ENCODE data around the gene NAT8L. TPM values are rescaled to one million over a fixed set of nuclear protein-coding genes. Genes with fewer than 3 reads are reported as not detected.

The NAT8L gene
- total RNA-seq, 1 experiment from 2014 or later = 9.2 TPM

DNA sequence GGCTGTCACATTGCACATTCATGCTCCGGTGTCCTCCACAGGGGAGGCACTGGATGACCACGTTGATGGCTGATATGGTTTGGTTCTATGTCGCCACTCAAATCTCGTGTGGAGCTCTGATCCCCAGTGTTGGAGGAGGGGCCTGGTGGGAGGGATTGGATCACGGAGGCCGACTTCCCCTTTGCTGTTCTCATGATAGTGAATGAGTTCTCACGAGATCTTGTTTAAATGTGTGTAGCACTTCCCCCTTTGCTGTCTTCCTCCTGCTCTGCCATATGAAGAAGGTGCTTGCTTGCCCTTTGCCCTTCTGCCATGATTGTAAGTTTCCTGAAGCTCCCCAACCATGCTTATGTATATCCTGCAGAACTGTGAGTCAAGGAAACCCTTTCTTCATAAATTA is 22.3 kb upstream of the NAT8L start:
- Histone ChIP-seq H3K9me3 (ENCODE audit: control insufficient read depth in 1 of 2, insufficient read depth in 1 of 2, low read depth in 1 of 2, low read length in 2 of 2) (no peaks in the 10 kb centered on the region), H4K20me1 (ENCODE audit: insufficient read depth) (no peaks in the 10 kb centered on the region), H2AFZ (ENCODE audit: low read depth, low read length, poor library complexity, severe bottlenecking) (no peak overlapping the region), H3K4me3 (replicated peaks in 1 of 2; ENCODE audit: low read depth in 1 of 2, low read length in 2 of 2) (no peak overlapping the region), H3K27ac (ENCODE audit: low read depth, low read length) (no peak overlapping the region), H3K79me2 (ENCODE audit: insufficient read depth, low read length) (no peaks in the 10 kb centered on the region), H3K4me1 (ENCODE audit: control insufficient read depth in 1 of 2, insufficient read depth in 2 of 2, low read length in 2 of 2) (peaks cover 0 to 9% of the 10 kb centered on the region in 2 experiments; a peak in 1 of 4 replicates), H3K9ac (ENCODE audit: low read length) (no peak overlapping the region), H3K4me2 (ENCODE audit: low read length) (no peak overlapping the region), H3K9me2 (ENCODE audit: insufficient read depth) (no peaks in the 10 kb centered on the region), H3K27me3 (ENCODE audit: insufficient read depth, low read length) (no peaks in the 10 kb centered on the region), H3K36me3 (ENCODE audit: control insufficient read depth in 1 of 2, insufficient read depth in 2 of 2, low read length in 2 of 2) (no peaks in the 10 kb centered on the region)
- ChIA-PET POLR2A (no interaction called here), CTCF (no interaction called here), RAD21 (ENCODE audit: low non-redundant PET in 1 of 2, low total read pairs in 2 of 2, uncharacterized antibody in 2 of 2, unreplicated experiment in 2 of 2) (no interaction called here)
- intact Hi-C loops (cut with micrococcal nuclease) = no loop called here
- DNase-seq (ENCODE audit: low read depth, low spot score) = no peak
- no TSS peak for BruUV-seq (replicated peaks)
- ATAC-seq = no peak
- TF ChIP-seq, protein P1, sequence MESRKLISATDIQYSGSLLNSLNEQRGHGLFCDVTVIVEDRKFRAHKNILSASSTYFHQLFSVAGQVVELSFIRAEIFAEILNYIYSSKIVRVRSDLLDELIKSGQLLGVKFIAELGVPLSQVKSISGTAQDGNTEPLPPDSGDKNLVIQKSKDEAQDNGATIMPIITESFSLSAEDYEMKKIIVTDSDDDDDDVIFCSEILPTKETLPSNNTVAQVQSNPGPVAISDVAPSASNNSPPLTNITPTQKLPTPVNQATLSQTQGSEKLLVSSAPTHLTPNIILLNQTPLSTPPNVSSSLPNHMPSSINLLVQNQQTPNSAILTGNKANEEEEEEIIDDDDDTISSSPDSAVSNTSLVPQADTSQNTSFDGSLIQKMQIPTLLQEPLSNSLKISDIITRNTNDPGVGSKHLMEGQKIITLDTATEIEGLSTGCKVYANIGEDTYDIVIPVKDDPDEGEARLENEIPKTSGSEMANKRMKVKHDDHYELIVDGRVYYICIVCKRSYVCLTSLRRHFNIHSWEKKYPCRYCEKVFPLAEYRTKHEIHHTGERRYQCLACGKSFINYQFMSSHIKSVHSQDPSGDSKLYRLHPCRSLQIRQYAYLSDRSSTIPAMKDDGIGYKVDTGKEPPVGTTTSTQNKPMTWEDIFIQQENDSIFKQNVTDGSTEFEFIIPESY (IDR thresholded peaks at IDR 0.05; ENCODE audit: extremely low read depth, insufficient replicate concordance, low read length) = no peak
- no peak for TF ChIP-seq POLR2A (IDR thresholded peaks at IDR 0.05; ENCODE audit: borderline replicate concordance, extremely low read depth, insufficient read depth, insufficient read length)
- TF ChIP-seq SRF (IDR thresholded peaks at IDR 0.05; ENCODE audit: low read depth) = no peak
- TF ChIP-seq SIN3A (IDR thresholded peaks at IDR 0.05; ENCODE audit: low read depth) = no peak
- TF ChIP-seq CEBPB (IDR thresholded peaks at IDR 0.05; ENCODE audit: low read depth) = no peak
- TF ChIP-seq RAD21 (IDR thresholded peaks at IDR 0.05; ENCODE audit: low read depth) = no peak
- no peak for TF ChIP-seq FOSL1 (IDR thresholded peaks at IDR 0.05; ENCODE audit: low read depth)
- TF ChIP-seq ELF1 (IDR thresholded peaks at IDR 0.05; ENCODE audit: borderline replicate concordance, low read depth) = no peak
- no peak for TF ChIP-seq TCF7L2 (IDR thresholded peaks at IDR 0.05; ENCODE audit: borderline replicate concordance, extremely low read depth, insufficient read depth, insufficient read length)
- no peak for TF ChIP-seq ZNF274 (IDR thresholded peaks at IDR 0.05; ENCODE audit: low read depth, low read length)
- no peak for TF ChIP-seq EZH2phosphoT487 (IDR thresholded peaks at IDR 0.05; ENCODE audit: borderline replicate concordance)
- TF ChIP-seq, protein P2, sequence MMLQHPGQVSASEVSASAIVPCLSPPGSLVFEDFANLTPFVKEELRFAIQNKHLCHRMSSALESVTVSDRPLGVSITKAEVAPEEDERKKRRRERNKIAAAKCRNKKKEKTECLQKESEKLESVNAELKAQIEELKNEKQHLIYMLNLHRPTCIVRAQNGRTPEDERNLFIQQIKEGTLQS (IDR thresholded peaks at IDR 0.05) = no peak
- TF ChIP-seq, protein P3, sequence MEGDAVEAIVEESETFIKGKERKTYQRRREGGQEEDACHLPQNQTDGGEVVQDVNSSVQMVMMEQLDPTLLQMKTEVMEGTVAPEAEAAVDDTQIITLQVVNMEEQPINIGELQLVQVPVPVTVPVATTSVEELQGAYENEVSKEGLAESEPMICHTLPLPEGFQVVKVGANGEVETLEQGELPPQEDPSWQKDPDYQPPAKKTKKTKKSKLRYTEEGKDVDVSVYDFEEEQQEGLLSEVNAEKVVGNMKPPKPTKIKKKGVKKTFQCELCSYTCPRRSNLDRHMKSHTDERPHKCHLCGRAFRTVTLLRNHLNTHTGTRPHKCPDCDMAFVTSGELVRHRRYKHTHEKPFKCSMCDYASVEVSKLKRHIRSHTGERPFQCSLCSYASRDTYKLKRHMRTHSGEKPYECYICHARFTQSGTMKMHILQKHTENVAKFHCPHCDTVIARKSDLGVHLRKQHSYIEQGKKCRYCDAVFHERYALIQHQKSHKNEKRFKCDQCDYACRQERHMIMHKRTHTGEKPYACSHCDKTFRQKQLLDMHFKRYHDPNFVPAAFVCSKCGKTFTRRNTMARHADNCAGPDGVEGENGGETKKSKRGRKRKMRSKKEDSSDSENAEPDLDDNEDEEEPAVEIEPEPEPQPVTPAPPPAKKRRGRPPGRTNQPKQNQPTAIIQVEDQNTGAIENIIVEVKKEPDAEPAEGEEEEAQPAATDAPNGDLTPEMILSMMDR (IDR thresholded peaks at IDR 0.05 in 2 of 3, conservative IDR thresholded peaks at IDR 0.05 in 1 of 3; ENCODE audit: borderline replicate concordance in 1 of 3, insufficient read depth in 1 of 3, low read depth in 2 of 3, low read length in 2 of 3) = no peak
- no peak for TF ChIP-seq YY1 (IDR thresholded peaks at IDR 0.05; ENCODE audit: extremely low read depth, insufficient replicate concordance, low read depth, low read length)
- no peak for TF ChIP-seq CBX3 (IDR thresholded peaks at IDR 0.05; ENCODE audit: low read depth)
- TF ChIP-seq JUND (IDR thresholded peaks at IDR 0.05) = no peak
- TF ChIP-seq, protein P4, sequence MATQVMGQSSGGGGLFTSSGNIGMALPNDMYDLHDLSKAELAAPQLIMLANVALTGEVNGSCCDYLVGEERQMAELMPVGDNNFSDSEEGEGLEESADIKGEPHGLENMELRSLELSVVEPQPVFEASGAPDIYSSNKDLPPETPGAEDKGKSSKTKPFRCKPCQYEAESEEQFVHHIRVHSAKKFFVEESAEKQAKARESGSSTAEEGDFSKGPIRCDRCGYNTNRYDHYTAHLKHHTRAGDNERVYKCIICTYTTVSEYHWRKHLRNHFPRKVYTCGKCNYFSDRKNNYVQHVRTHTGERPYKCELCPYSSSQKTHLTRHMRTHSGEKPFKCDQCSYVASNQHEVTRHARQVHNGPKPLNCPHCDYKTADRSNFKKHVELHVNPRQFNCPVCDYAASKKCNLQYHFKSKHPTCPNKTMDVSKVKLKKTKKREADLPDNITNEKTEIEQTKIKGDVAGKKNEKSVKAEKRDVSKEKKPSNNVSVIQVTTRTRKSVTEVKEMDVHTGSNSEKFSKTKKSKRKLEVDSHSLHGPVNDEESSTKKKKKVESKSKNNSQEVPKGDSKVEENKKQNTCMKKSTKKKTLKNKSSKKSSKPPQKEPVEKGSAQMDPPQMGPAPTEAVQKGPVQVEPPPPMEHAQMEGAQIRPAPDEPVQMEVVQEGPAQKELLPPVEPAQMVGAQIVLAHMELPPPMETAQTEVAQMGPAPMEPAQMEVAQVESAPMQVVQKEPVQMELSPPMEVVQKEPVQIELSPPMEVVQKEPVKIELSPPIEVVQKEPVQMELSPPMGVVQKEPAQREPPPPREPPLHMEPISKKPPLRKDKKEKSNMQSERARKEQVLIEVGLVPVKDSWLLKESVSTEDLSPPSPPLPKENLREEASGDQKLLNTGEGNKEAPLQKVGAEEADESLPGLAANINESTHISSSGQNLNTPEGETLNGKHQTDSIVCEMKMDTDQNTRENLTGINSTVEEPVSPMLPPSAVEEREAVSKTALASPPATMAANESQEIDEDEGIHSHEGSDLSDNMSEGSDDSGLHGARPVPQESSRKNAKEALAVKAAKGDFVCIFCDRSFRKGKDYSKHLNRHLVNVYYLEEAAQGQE (IDR thresholded peaks at IDR 0.05; ENCODE audit: low read depth) = no peak
- TF ChIP-seq SP1 (IDR thresholded peaks at IDR 0.05; ENCODE audit: low read depth) = no peak
